Mucosa of gallbladder (tissue), 1 donor: ENCODE results near the gene JAZF1. TPM values are rescaled to one million over a fixed set of nuclear protein-coding genes. Genes with fewer than 3 reads are reported as not detected.

Experiments used
- total RNA-seq: library from RNA; stranded (reverse); gene quantifications from one replicate; pipeline ENCODE4 v1.2.1, GENCODE V29; 2021
- donor health status: DM: no; HTN: no; CAD: no.

The JAZF1 gene
- total RNA-seq, 1 donor from 2014 or later, result 28.1 TPM

Other genes with a start within 250 kb of the JAZF1 start
- gene CREB5, start 231.7 kb upstream of the JAZF1 start, total RNA-seq, result 22.5 TPM